Femur (tissue), 1 donor: ENCODE results near the gene APBA2.
A peak's percentile ranks its signal among the peaks of the same experiment; 100 is the strongest.

Source experiments
- DNase-seq: peaks from one replicate; pipeline ENCODE4 v3.0.0-alpha.2; 2017

APBA2 gene

GRCh38 chr15:28917791-28918140 lies 32.0 kb downstream of the APBA2 start:
- no peak for DNase-seq

GRCh38 chr15:28918141-28918983 lies 32.6 kb downstream of the APBA2 start:
- DNase-seq, result no peak

- DNase-seq, result no peak
Observed at GRCh38 chr15:28919201-28919635, 33.4 kb downstream of the APBA2 start.

GRCh38 chr15:28919679-28920655 lies 34.2 kb downstream of the APBA2 start:
- no peak for DNase-seq

GRCh38 chr15:28920781-28921331 lies 35.1 kb downstream of the APBA2 start:
- no peak for DNase-seq

GRCh38 chr15:28921336-28921735 lies 35.6 kb downstream of the APBA2 start:
- no peak for DNase-seq

GRCh38 chr15:28921919-28922706 lies 36.3 kb downstream of the APBA2 start:
- DNase-seq, result no peak

- DNase-seq, result no peak
Observed at GRCh38 chr15:28922707-28923012, 36.9 kb downstream of the APBA2 start.

- DNase-seq, result no peak
Observed at GRCh38 chr15:28923726-28924280, 38.0 kb downstream of the APBA2 start.

- no peak for DNase-seq
Observed at GRCh38 chr15:28927043-28927442, 41.3 kb downstream of the APBA2 start.

GRCh38 chr15:28929200-28929599 lies 43.4 kb downstream of the APBA2 start:
- no peak for DNase-seq

GRCh38 chr15:28930011-28930410 lies 44.2 kb downstream of the APBA2 start:
- no peak for DNase-seq

- DNase-seq, result no peak
Observed at GRCh38 chr15:28930476-28931291, 44.9 kb downstream of the APBA2 start.

- DNase-seq, result no peak
Observed at GRCh38 chr15:28931828-28932227, 46.1 kb downstream of the APBA2 start.

- DNase-seq, result no peak
Observed at GRCh38 chr15:28932361-28932760, 46.6 kb downstream of the APBA2 start.

- peak; percentile 37 for DNase-seq
Observed at GRCh38 chr15:28933710-28934445, 48.1 kb downstream of the APBA2 start.

- no peak for DNase-seq
Observed at GRCh38 chr15:28934645-28935044, 48.9 kb downstream of the APBA2 start.

- no peak for DNase-seq
Observed at GRCh38 chr15:28935316-28935715, 49.5 kb downstream of the APBA2 start.

- DNase-seq, result no peak
Observed at GRCh38 chr15:28936081-28936480, 50.3 kb downstream of the APBA2 start.

GRCh38 chr15:28936481-28936881 lies 50.7 kb downstream of the APBA2 start:
- DNase-seq, result no peak

- DNase-seq, result no peak
Observed at GRCh38 chr15:28937271-28937670, 51.5 kb downstream of the APBA2 start.
